ENCODE results near the gene CTR9.

DNA sequence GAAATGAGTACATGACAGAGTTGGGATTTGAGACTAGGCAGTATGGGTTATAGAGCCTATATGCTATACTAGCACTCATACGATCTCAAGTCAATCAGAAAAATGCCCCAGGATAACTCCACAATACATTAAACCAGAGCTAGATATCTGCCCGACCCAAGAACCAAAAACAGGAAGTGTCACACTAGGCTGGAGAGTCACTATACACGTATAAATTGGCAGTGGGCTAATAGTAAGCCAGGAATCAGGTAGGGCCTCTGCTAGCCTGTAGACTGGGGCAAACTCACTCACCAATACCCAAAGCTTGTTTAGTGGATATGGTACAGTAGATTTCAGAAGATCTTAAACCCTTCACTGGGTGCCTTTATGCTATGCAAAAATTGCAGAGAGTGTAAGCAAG is 73.8 kb downstream of the CTR9 start:
- TF ChIP-seq POLR2A (IDR thresholded peaks at IDR 0.05) (no peak), CTCF (IDR thresholded peaks at IDR 0.05) (no peak)

Data from heart left ventricle (tissue), 13 donors.